RWPE2 (cell line): Measurements from ENCODE around the gene SDC4.
A peak's percentile ranks its signal among the peaks of the same experiment; 100 is the strongest.

ENCODE experiments used
- ATAC-seq: fragments of 200-7000 bp; cut with Tn5 transposase; 3 replicates; pipeline ENCODE4 v1.9.1; 2021; ENCODE audit warnings: low read depth
- DNase-seq: peaks from one replicate; pipeline ENCODE4 v3.0.0-alpha.2; 2020; ENCODE audit warnings: low spot score
- H3K27ac ChIP-seq: fragments of 450-650 bp; 2 replicates; pipeline ENCODE4 v1.5.1; 2017; ENCODE audit warnings: mild to moderate bottlenecking; ENCODE audit not compliant: poor library complexity, severe bottlenecking
- H3K27me3 ChIP-seq: fragments of 250-450 bp; sonication (Bioruptor Pico); 2 replicates; pipeline ENCODE4 v1.5.1; 2021; ENCODE audit warnings: mild to moderate bottlenecking, moderate library complexity; ENCODE audit not compliant: insufficient read depth, poor library complexity, severe bottlenecking
- H3K36me3 ChIP-seq: fragments of 250-450 bp; sonication (Bioruptor Pico); 2 replicates; pipeline ENCODE4 v1.5.1; 2020; ENCODE audit warnings: low read depth, mild to moderate bottlenecking, moderate library complexity
- H3K4me1 ChIP-seq: fragments of 250-450 bp; sonication (Bioruptor Pico); 2 replicates; pipeline ENCODE4 v1.5.1; 2021; ENCODE audit warnings: mild to moderate bottlenecking, moderate library complexity; ENCODE audit not compliant: insufficient read depth, poor library complexity, severe bottlenecking
- H3K4me3 ChIP-seq: fragments of 250-450 bp; sonication (Bioruptor Pico); 2 replicates; pipeline ENCODE4 v1.5.1; 2021; ENCODE audit warnings: mild to moderate bottlenecking, moderate library complexity; ENCODE audit not compliant: severe bottlenecking
- H3K9me3 ChIP-seq: fragments of 250-450 bp; sonication (Bioruptor Pico); 2 replicates; pipeline ENCODE4 v1.5.1; 2021; ENCODE audit warnings: mild to moderate bottlenecking, moderate library complexity; ENCODE audit not compliant: severe bottlenecking
- TF ChIP-seq, protein P1 (sequence below): fragments of 450-650 bp; IDR thresholded peaks from one replicate; pipeline ENCODE4 v1.5.1; 2017; ENCODE audit warnings: mild to moderate bottlenecking, moderate library complexity; ENCODE audit not compliant: poor library complexity, severe bottlenecking

Gene SDC4

DNA sequence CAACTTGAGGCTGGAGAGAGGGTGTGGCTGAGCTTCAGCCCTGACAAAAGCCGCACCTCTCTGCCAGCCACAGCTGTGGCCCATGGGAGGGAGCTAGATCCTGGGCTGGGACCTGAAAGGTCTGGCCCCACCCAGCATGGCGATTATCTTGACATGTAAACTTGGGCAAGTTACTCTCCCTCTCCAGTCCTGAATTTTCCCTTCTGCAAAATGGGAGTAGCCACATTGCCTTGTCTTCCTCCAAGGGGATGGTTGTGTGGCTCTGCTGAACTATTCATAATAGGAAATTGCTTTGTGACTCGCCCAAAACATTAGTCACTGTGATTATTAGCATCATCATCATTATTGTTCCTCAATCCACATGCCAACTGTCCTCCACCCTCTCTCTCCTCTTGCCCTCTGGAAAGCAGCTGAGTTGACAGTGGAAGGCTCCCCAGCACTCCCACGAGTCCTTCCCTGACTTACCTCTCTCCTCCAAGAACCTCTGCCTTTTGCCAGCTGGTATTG, 64.6 kb downstream of the SDC4 start:
- TF ChIP-seq, protein P1, sequence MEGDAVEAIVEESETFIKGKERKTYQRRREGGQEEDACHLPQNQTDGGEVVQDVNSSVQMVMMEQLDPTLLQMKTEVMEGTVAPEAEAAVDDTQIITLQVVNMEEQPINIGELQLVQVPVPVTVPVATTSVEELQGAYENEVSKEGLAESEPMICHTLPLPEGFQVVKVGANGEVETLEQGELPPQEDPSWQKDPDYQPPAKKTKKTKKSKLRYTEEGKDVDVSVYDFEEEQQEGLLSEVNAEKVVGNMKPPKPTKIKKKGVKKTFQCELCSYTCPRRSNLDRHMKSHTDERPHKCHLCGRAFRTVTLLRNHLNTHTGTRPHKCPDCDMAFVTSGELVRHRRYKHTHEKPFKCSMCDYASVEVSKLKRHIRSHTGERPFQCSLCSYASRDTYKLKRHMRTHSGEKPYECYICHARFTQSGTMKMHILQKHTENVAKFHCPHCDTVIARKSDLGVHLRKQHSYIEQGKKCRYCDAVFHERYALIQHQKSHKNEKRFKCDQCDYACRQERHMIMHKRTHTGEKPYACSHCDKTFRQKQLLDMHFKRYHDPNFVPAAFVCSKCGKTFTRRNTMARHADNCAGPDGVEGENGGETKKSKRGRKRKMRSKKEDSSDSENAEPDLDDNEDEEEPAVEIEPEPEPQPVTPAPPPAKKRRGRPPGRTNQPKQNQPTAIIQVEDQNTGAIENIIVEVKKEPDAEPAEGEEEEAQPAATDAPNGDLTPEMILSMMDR = no peak
- Histone ChIP-seq H3K9me3 (no peaks in the 10 kb centered on the region), H3K4me1 (no peaks in the 10 kb centered on the region), H3K27me3 (no peaks in the 10 kb centered on the region), H3K4me3 (no peak overlapping the region), H3K36me3 (no peaks in the 10 kb centered on the region), H3K27ac (no peak overlapping the region)
- ATAC-seq (peak; percentile 57), DNase-seq (no peak)

DNA sequence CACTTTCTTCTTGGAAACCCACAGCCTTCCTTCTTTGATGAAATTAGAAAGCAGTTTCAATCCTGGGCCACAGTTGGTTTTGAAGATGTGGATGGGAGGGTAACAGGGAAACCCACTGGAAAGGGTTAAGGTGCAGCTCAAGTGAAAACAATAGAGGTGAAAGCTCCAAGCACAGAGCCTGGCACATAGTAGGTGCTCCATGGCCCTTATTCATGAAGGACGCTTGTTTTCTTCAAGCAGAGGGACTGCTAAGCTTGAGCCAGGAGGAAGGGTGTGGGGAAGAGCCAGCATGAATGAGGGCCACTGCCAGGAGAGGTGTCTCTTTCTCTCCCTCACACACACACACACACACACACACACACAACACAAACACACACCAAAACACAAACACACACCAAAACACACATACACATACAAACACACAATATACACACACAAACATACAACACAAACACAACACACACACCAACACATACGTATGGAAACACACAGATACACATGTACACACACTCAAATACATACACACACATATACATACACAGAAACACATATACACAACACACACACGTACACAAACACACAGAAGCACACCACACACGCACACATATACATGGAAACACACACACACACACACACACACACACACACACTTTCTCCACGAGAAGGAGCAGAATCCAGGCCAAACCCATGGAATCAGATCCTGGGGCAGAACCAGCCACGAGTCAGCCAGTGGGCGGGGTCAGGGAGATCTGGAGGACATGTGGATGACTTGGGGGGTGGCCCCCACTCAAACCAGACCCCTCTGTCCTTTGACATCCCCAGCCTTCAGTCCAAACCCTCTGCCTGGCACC, 65.3 kb downstream of the SDC4 start:
- TF ChIP-seq, protein P1 = no peak
- Histone ChIP-seq H3K4me1 (no peaks in the 10 kb centered on the region), H3K27ac (no peak overlapping the region), H3K36me3 (no peaks in the 10 kb centered on the region), H3K9me3 (no peaks in the 10 kb centered on the region), H3K27me3 (no peaks in the 10 kb centered on the region), H3K4me3 (no peak overlapping the region)
- DNase-seq (no peak), ATAC-seq (no peak)

DNA sequence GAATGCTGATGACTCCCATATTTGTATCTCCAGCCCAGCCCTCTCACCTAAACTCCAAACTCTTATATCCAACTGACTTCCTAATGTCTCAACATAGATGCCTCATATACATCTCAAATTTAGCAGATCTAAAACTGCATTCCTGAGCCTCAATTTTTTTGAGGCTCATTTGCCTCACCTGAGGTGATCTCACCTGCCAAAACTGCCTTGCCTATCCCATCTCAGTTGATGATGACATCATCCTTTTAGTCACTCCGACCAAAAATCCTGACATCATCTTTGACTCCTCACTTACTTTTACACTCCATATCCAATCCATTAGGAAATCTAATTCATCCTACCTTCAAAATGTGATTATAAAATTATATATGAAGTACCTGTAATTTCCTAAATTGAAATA, 68.2 kb downstream of the SDC4 start:
- Histone ChIP-seq H3K27me3 (peaks cover under 1% of the 10 kb centered on the region), H3K4me3 (no peak overlapping the region), H3K27ac (no peak overlapping the region), H3K9me3 (no peaks in the 10 kb centered on the region), H3K36me3 (no peaks in the 10 kb centered on the region), H3K4me1 (no peaks in the 10 kb centered on the region)
- DNase-seq = no peak
- TF ChIP-seq, protein P1 = no peak
- peak; percentile 48; the same call in 2 of the 3 replicates for ATAC-seq

DNA sequence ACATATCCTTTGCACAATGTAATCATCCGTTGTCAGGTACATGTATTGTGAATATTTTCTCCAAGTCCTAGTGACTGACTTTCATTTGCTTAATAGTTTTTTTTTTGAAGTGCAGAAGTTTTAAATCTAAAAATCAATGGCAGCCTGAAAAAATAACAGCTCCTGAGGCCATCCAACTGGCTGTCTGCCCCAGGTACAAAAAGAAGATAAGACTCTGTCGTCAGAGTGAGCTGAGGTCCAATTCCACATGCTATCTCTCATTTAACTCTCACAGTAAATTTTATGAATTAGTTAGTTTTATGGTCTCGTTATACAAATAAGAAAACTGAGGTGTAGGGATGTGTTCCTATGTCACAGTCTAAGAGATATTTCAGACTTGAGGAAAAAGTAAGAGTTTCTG, 72.9 kb downstream of the SDC4 start:
- TF ChIP-seq, protein P1 = no peak
- Histone ChIP-seq H3K27ac (no peak overlapping the region), H3K4me1 (no peaks in the 10 kb centered on the region), H3K27me3 (peaks cover 6% of the 10 kb centered on the region), H3K4me3 (no peak overlapping the region), H3K36me3 (no peaks in the 10 kb centered on the region), H3K9me3 (no peaks in the 10 kb centered on the region)
- DNase-seq = no peak
- ATAC-seq = no peak
